Mesenchymal stem cell (in vitro differentiated cells and primary cell): ENCODE measurements around the gene PSMA1.

Experiments used
- DNase-seq: peaks from one replicate; pipeline ENCODE4 v3.0.0-alpha.2; 2013
- H2AFZ ChIP-seq: one replicate; pipeline ENCODE4 v1.6.1; 2013; ENCODE audit warnings: low read depth, mild to moderate bottlenecking, control low read depth, inconsistent platforms, low read length, moderate library complexity
- H2AK5ac ChIP-seq: 2 replicates; pipeline ENCODE4 v1.6.1; 2013; ENCODE audit warnings: low read length, moderate library complexity, mild to moderate bottlenecking, inconsistent platforms; ENCODE audit not compliant: severe bottlenecking
- H2BK120ac ChIP-seq: one replicate; pipeline ENCODE4 v1.6.1; 2013; ENCODE audit warnings: low read depth, mild to moderate bottlenecking, inconsistent platforms, low read length, moderate library complexity
- H2BK12ac ChIP-seq, 2 experiments: one replicate each; pipeline ENCODE4 v1.6.1; 2013; ENCODE audit warnings: inconsistent platforms in 2 of 2, low read length in 2 of 2, mild to moderate bottlenecking in 2 of 2, moderate library complexity in 2 of 2, control low read depth in 1 of 2
- H2BK15ac ChIP-seq: one replicate; pipeline ENCODE4 v1.6.1; 2013; ENCODE audit warnings: mild to moderate bottlenecking, low read depth, inconsistent platforms; ENCODE audit not compliant: poor library complexity, severe bottlenecking
- H2BK5ac ChIP-seq: 2 replicates; pipeline ENCODE4 v1.6.1; 2013; ENCODE audit warnings: low read depth, mild to moderate bottlenecking, low read length, control low read depth, inconsistent platforms; ENCODE audit not compliant: poor library complexity, severe bottlenecking
- H3K14ac ChIP-seq, 2 experiments: one replicate each; pipeline ENCODE4 v1.6.1; 2013; ENCODE audit warnings: inconsistent platforms in 2 of 2, low read length in 2 of 2, control low read depth in 1 of 2, mild to moderate bottlenecking in 1 of 2, moderate library complexity in 1 of 2
- H3K18ac ChIP-seq, 2 experiments: one replicate each; pipeline ENCODE4 v1.6.1; 2013; ENCODE audit warnings: inconsistent platforms in 2 of 2, low read length in 2 of 2, control low read depth in 1 of 2, low read depth in 1 of 2, mild to moderate bottlenecking in 1 of 2
- H3K23ac ChIP-seq, 2 experiments: one replicate each; pipeline ENCODE4 v1.6.1; 2013; ENCODE audit warnings: inconsistent platforms in 2 of 2, low read length in 2 of 2, mild to moderate bottlenecking in 2 of 2, moderate library complexity in 2 of 2, control low read depth in 1 of 2
- H3K27ac ChIP-seq: 2 replicates; pipeline ENCODE4 v1.5.1; 2013; ENCODE audit warnings: mild to moderate bottlenecking, moderate library complexity, low read length, control low read depth, inconsistent platforms; ENCODE audit not compliant: poor library complexity, severe bottlenecking
- H3K27me3 ChIP-seq, 2 experiments: 2 replicates each; pipeline versions ENCODE4 v1.6.1 to v1.7.0; 2013; ENCODE audit warnings: low read length in 2 of 2, mild to moderate bottlenecking in 2 of 2, moderate library complexity in 2 of 2, control low read depth in 1 of 2, inconsistent platforms in 1 of 2; ENCODE audit not compliant: control insufficient read depth in 1 of 2, insufficient read depth in 1 of 2
- H3K36me3 ChIP-seq, 2 experiments: 2 replicates each; pipeline versions ENCODE4 v1.6.1 to v1.7.0; 2013; ENCODE audit warnings: low read length in 2 of 2, control low read depth in 1 of 2, inconsistent platforms in 1 of 2, low read depth in 1 of 2, mild to moderate bottlenecking in 1 of 2; ENCODE audit not compliant: insufficient read depth in 2 of 2, control insufficient read depth in 1 of 2
- H3K4ac ChIP-seq, 2 experiments: one replicate each; pipeline ENCODE4 v1.6.1; 2013; ENCODE audit warnings: inconsistent platforms in 2 of 2, low read length in 2 of 2, mild to moderate bottlenecking in 2 of 2, moderate library complexity in 2 of 2, control low read depth in 1 of 2, low read depth in 1 of 2
- H3K4me1 ChIP-seq: 2 replicates; pipeline ENCODE4 v1.6.1; 2013; ENCODE audit warnings: low read depth, low read length, control low read depth; ENCODE audit not compliant: control insufficient read depth, insufficient read depth
- H3K4me2 ChIP-seq: 2 replicates; pipeline ENCODE4 v1.6.1; 2013; ENCODE audit warnings: low read length, mild to moderate bottlenecking, inconsistent platforms; ENCODE audit not compliant: poor library complexity, severe bottlenecking
- H3K4me3 ChIP-seq, 2 experiments: 2 replicates each; pipeline versions ENCODE4 v1.5.1 to v1.7.0; 2013; ENCODE audit warnings: low read length in 2 of 2, mild to moderate bottlenecking in 2 of 2, control low read depth in 1 of 2, low read depth in 1 of 2; ENCODE audit not compliant: insufficient read depth in 1 of 2
- H3K79me1 ChIP-seq: replicated peaks from 2 replicates; pipeline ENCODE4 v1.6.1; 2013; ENCODE audit warnings: mild to moderate bottlenecking, control low read depth, low read length, inconsistent platforms; ENCODE audit not compliant: poor library complexity, severe bottlenecking
- H3K9ac ChIP-seq: 2 replicates; pipeline ENCODE4 v1.7.0; 2013; ENCODE audit warnings: mild to moderate bottlenecking, low read length, moderate library complexity
- H3K9me3 ChIP-seq: 2 replicates; pipeline ENCODE4 v1.7.0; 2013; ENCODE audit warnings: mild to moderate bottlenecking, low read length; ENCODE audit not compliant: control insufficient read depth
- H4K8ac ChIP-seq: one replicate; pipeline ENCODE4 v1.6.1; 2013; ENCODE audit warnings: inconsistent platforms, mild to moderate bottlenecking, low read length, moderate library complexity
- H4K91ac ChIP-seq: one replicate; pipeline ENCODE4 v1.6.1; 2013; ENCODE audit warnings: mild to moderate bottlenecking, low read length, inconsistent platforms
- WGBS: methylation state at CpG from one replicate; pipeline ENCODE4 v1.1.7; 2013; ENCODE audit warnings: mixed read lengths; 5-methylcytosine and 5-hydroxymethylcytosine counted together

PSMA1 gene

GRCh38 chr11:14513800-14514199 lies 6.4 kb downstream of the PSMA1 start:
- Histone ChIP-seq H3K4ac (no peak overlapping the region), H2BK15ac (no peak overlapping the region), H2BK12ac (no peak overlapping the region), H2AFZ (no peak overlapping the region), H3K4me1 (peaks cover 3% of the 10 kb centered on the region), H3K27me3 (no peaks in the 10 kb centered on the region), H4K8ac (no peak overlapping the region), H2BK5ac (no peak overlapping the region), H3K9me3 (no peaks in the 10 kb centered on the region), H3K23ac (no peak overlapping the region), H3K36me3 (peaks cover 13 to 92% of the 10 kb centered on the region in 2 experiments), H3K4me3 (no peak overlapping the region), H3K18ac (no peak overlapping the region), H3K14ac (no peak overlapping the region), H3K27ac (no peak overlapping the region), H4K91ac (no peak overlapping the region), H3K9ac (no peak overlapping the region), H2BK120ac (no peak overlapping the region), H3K79me1 (peaks cover 13% of the 10 kb centered on the region), H3K4me2 (no peak overlapping the region), H2AK5ac (no peak overlapping the region)
- DNase-seq, result no peak
- no CpG with 5 or more reads among the region's 4 CpGs for WGBS

- H4K91ac ChIP-seq, result no peak overlapping the region
- peaks cover 14% of the 10 kb centered on the region for H3K79me1 ChIP-seq
- no peak overlapping the region for H2BK5ac ChIP-seq
- H3K9ac ChIP-seq, result no peak overlapping the region
- H3K4me3 ChIP-seq, result no peak overlapping the region
- no peak overlapping the region for H3K23ac ChIP-seq
- peaks cover 1% of the 10 kb centered on the region for H3K4me1 ChIP-seq
- peak; percentile 20 for DNase-seq
- no peak overlapping the region for H3K18ac ChIP-seq
- H3K9me3 ChIP-seq, result no peaks in the 10 kb centered on the region
- WGBS, result 91% methylated on average over 3 of the region's 3 CpGs
- no peak overlapping the region for H3K4me2 ChIP-seq
- H3K27ac ChIP-seq, result no peak overlapping the region
- H3K4ac ChIP-seq, result no peak overlapping the region
- H3K27me3 ChIP-seq, result no peaks in the 10 kb centered on the region
- no peak overlapping the region for H3K14ac ChIP-seq
- H2BK120ac ChIP-seq, result no peak overlapping the region
- H2BK15ac ChIP-seq, result no peak overlapping the region
- H2AK5ac ChIP-seq, result no peak overlapping the region
- no peak overlapping the region for H4K8ac ChIP-seq
- H2AFZ ChIP-seq, result no peak overlapping the region
- H2BK12ac ChIP-seq, result no peak overlapping the region
- peaks cover 17 to 84% of the 10 kb centered on the region in 2 experiments for H3K36me3 ChIP-seq
Observed at GRCh38 chr11:14506532-14506931, 13.7 kb downstream of the PSMA1 start.

GRCh38 chr11:14503023-14503422 lies 17.2 kb downstream of the PSMA1 start:
- H2BK12ac ChIP-seq, result no peak overlapping the region
- no peak overlapping the region for H2AFZ ChIP-seq
- H3K36me3 ChIP-seq, result peaks cover 13 to 57% of the 10 kb centered on the region in 2 experiments
- H3K9ac ChIP-seq, result no peak overlapping the region
- no peak overlapping the region for H2AK5ac ChIP-seq
- peaks cover 7% of the 10 kb centered on the region for H3K79me1 ChIP-seq
- 100% methylated on average over 1 of the region's 1 CpG for WGBS
- no peak overlapping the region for H3K4me3 ChIP-seq
- H3K18ac ChIP-seq, result no peak overlapping the region
- H2BK5ac ChIP-seq, result no peak overlapping the region
- H3K27ac ChIP-seq, result no peak overlapping the region
- no peaks in the 10 kb centered on the region for H3K27me3 ChIP-seq
- no peak overlapping the region for H3K4me2 ChIP-seq
- H2BK15ac ChIP-seq, result no peak overlapping the region
- H3K23ac ChIP-seq, result no peak overlapping the region
- no peak overlapping the region for H4K8ac ChIP-seq
- DNase-seq, result no peak
- H3K4me1 ChIP-seq, result peaks cover 1% of the 10 kb centered on the region
- H2BK120ac ChIP-seq, result no peak overlapping the region
- no peaks in the 10 kb centered on the region for H3K9me3 ChIP-seq
- H4K91ac ChIP-seq, result no peak overlapping the region
- no peak overlapping the region for H3K4ac ChIP-seq
- no peak overlapping the region for H3K14ac ChIP-seq

- Histone ChIP-seq H3K36me3 (peaks cover 11 to 57% of the 10 kb centered on the region in 2 experiments), H2BK5ac (no peak overlapping the region), H2BK120ac (no peak overlapping the region), H4K91ac (no peak overlapping the region), H2BK12ac (no peak overlapping the region), H3K9me3 (no peaks in the 10 kb centered on the region), H4K8ac (no peak overlapping the region), H3K9ac (no peak overlapping the region), H3K4ac (no peak overlapping the region), H3K23ac (no peak overlapping the region), H2AK5ac (no peak overlapping the region), H3K27ac (no peak overlapping the region), H3K27me3 (no peaks in the 10 kb centered on the region), H3K4me1 (peaks cover 1% of the 10 kb centered on the region), H3K79me1 (peaks cover 7% of the 10 kb centered on the region), H3K14ac (no peak overlapping the region), H2AFZ (no peak overlapping the region), H3K4me2 (no peak overlapping the region), H2BK15ac (no peak overlapping the region), H3K18ac (no peak overlapping the region), H3K4me3 (no peak overlapping the region)
- no peak for DNase-seq
- WGBS, result 99% methylated on average over 4 of the region's 4 CpGs
Observed at GRCh38 chr11:14502039-14502438, 18.1 kb downstream of the PSMA1 start.
